GM19452 (cell line): ENCODE data around the gene ASB1.

Source experiments
- ATAC-seq: cut with Tn5 transposase; IDR thresholded peaks from one replicate; pipeline ENCODE4 v1.9.1; 2021; ENCODE audit not compliant: unreplicated experiment

Gene ASB1

DNA sequence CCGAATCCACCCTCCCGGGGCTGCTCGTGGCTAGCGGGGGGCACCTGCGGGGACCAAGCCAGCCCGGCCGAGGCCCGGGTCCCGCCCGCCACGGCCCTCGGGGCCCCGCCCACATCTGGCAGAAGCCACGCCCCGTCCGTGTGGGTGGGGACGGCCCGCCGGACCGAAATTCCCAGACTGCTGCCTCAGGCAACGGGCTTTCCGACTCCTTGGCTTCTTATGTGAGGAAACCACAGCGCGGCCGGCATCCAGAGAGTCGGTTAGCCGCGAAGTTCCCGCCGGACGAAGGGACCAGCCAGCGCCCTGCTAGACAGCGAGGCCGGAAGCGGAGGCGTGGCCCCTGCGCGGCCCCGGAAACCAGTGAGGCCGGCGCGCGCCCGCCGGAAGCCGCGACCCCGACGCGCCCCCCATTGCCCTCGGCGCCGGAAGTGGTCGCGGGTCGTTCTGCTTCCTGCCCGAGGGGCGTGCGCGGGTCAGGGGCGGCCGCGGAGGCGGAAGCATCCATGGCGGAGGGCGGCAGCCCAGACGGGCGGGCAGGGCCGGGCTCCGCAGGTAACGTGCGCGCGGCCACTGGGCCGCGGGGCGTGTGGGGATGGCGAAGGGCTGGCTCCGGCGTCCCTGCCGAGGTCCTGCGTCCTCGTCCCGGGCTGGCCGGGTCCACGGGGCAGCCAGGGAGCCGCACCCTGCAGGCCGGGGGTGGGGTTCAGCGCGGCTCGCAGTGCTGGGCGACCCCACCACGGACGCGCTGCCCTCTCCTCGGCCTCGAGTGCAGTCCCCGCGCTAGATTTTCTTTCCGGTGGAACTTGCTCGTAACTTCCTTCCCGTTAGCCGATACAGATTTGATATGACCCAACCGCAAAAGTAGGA is at the start of gene ASB1:
TSS of gene ASB1 (plus strand) at position 360 of the 867 bp plus-strand sequence. CDS start at position 504, 144 bp downstream.
- peak; percentile 82 for ATAC-seq

DNA sequence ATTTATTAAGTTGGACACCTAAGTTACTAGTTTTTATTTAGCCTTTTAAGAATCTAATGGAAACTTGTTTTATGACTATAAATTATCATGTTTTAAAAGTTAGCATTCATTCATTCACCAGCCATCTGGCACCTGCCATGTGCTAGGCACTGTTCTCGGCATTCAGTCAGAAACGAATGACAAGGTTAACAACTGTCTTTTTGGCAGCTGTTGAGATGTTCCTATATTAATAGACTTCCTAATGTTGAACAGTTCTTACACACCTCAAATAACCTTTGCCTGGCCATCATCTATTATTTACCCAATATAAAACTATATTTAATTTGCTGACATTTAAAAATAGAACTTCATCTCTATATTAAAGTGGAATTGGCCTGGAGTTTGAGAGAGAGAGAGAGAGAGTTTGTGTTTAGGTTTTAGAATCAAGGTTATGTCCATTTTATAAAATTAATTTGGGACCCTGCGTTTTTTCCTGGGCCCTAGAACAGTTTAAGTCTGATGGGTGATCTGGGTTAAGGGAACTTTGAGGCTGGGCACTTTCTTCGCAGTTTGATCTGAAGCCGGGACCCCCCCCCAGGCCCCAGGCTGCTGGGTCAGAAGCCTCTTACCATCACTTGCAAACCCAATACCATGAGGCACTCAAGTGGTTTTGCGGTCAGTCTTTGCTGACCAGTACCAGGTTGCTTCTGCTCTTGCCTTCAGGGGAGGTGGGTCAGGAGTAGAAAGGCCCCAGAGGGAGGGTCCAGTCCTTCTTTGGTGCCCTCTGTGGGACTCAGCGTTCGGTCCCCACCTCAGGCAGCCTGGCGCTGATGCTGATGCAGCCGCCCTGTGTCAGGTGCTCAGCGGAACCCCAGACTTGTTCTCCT is 48.3 kb upstream of the ASB1 start:
- no peak for ATAC-seq

DNA sequence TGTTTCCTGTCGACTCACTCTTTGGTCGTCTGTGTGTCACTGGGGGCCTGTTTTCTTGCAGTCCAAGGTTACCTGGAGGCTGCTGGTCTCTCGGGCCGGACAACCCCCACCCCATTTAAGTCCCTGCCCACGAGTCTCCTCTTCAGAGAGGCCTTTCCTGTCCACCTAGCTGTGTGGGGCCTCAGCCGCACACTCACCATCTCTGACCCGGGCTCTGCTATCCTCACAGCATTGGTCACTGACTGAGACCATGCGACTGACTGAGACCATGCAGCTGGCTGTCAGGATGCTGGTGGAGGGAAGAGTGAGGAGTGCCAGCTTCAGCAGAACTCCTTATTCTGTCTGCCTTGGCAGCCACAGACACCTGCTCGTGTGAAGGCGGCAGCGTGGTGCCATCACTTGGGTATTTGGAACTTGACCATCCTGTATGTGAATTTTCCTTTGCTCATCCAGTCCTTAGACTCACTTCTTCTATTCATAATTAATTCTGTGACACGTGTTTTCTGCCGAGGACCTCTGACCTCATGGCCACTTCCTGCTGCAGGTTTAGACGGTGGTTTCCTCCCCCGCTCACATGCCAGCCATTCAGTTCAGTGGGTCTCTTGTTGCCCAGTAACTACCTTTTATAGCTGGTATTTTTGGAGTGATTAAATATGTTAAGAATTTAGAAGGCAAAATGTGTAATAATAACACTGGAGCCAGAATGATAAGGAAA is 47.5 kb upstream of the ASB1 start:
- ATAC-seq = no peak

DNA sequence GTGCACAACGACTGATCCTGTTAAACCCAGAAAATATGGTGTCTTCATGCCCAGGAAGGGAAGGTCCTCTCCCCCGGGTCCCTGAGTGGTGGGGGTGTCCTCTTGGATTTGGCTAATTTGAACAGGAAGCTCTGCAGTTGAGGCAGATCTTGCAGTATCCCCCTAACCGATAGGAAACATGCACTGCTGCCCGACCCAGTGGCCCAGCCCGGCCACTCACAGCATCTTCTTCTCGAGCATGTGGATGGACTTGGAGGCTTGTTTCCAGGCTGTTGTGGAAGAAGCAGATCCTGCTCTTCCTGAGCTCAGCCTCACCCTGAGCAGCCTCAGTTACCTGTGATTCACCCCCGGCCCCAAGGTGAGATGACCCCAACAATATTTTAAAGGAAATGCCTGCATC is 46.4 kb upstream of the ASB1 start:
- no peak for ATAC-seq

DNA sequence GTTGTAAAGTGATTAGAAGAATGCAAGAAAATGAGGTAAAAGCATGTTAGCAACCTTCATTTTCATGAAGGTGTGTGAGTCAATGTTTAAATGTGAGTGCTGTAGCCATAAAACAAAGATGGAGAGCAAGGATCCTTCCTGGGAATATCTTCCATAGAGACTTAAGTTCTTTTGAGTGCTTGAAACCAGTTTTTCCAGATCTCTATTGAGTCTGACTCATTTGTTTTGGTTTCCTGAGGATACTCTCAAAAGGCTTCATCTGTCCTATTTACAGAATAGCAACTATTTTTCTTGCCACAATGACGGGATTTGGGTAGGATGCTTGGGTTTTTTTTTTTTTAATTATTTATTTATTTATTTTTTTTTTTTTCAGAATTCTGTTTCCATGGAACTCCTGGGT is 45.9 kb upstream of the ASB1 start:
- no peak for ATAC-seq

DNA sequence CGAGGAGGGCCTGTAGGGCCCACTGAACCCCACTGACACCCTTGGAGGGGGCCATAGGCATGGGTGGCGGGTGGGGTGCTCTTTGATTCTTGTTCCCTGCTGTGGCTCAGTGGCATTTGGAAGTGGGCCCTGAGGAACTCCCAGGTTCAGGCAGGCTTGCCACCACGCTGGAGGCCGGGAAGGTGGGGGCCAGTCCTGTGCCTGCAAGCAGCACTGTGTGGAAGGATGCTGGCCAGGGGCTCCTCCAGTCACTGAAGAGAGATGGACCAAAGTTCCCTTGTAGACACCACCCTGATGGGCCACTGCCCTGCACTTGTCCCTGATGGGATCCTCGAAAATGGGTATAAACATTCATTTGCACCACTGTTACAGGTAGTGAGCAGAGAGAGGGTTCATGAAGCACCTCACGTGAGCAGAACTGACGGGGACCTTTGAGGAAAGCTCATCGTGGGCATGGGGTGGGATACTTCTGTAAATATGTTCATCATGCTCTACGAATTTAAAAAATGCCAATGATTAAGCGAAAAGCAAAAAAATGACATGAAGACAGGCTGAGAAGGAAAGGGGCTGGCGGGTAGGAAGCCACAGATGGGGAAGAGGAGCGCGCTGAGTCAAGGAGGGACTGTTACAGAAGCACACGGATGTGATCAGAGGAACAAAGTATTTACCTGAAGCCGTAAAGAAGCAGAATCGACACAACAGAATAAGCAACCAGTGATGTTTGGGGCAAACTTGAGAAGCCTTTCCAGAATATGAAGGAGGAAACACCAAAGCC is 45.2 kb upstream of the ASB1 start:
- no peak for ATAC-seq

DNA sequence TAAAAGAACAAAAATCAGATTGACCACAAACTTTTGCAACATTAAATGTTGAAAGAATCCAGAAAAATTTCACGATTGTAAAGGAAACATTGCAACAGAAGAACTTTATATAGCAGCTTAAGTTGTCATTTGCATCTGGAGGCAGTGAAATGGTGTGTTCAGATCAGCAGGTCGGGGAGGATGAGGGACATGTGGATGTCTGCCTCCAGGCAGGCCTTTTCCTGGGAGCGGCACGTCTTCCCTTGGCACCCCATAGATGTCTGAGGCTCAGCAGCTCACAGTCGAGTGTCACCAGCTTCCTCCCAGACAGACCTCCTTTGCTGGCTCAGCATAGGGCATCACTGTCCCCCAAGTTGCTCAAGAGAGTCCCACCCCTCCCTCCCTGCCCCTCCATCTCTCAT is 44.3 kb upstream of the ASB1 start:
- ATAC-seq = no peak

- no peak for ATAC-seq
Observed at GRCh38 chr2:238383135-238383534, 43.6 kb upstream of the ASB1 start.

GRCh38 chr2:238383743-238384380 is 42.9 kb upstream of the ASB1 start:
- ATAC-seq = no peak

GRCh38 chr2:238387332-238387731 is 39.4 kb upstream of the ASB1 start:
- ATAC-seq = no peak

DNA sequence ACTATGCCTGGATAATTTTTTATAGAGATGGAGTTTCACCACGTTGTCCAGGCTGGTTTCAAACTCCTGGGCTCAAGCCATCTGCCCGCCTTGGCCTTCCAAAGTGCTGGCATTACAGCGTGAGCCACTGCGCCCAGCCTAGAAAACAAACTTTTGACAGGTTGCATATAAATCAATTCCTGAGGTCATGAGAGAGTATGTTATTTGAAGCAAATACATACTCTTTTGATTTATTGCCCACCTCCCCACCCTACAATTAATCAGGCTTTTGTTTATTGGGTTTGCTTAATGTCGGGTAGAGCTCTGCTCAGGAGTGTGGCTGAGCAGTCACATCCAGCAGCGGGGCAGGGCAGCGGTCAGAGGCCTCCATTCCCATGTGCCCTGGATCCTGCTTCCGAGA is 37.9 kb upstream of the ASB1 start:
- no peak for ATAC-seq

DNA sequence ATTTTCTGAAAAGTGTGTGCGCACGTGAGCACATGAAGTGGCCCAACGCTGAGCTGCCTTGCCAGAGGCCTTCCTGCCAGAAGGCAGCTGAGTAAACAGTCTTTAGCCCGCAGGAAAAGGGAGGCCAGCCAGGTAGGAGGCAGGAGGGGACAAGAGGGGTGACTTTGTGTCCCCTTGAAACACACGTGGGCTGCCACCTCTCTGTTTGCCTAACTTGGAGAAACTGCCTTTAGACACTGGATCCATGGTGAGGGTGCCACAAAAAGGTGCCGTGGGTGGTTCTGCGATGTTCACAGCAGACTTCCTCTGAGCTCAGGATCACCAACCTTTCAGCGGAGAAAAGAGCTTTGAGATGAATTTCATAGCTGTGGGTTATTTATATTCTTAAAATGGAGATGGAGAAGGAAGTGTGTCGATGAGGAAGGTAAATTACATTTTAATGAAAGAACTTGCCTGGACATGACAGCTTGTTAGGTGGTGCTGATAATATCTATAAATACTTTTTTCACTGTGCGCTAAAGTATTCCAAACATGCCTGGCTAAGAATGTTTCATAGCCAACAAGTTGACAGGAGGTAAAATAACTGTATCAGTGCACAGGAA is 36.6 kb upstream of the ASB1 start:
- ATAC-seq = no peak

DNA sequence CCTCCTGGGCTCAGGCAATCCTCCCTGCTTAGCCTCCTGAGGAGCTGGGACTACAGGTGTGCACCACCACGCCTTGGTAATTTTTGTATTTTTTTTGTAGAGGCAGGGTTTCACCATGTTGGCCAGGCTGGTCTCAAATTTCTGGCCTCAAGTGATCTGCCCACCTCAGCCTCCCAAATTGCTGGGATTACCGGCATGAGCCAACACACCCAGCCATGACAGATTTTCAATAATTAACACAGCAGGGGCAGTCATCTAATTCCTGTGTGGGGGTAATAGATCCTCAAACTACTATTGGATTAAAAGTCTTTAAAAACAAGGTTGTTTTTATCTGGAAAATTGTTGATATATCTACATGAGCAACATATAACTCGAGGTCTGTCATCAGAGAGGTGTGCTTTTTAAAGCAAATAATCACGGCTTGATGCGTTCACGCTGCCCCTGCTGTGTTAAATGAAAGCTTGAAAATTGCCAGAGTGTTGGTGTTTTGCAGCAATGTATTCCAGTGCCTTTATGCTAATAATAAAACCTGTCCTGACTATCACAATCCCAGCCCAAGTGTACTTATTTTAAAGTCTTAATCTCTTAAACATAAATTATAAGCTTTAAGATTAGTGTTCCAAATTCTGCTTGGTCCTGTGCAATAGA is 35.6 kb upstream of the ASB1 start:
- no peak for ATAC-seq

GRCh38 chr2:238396663-238397062 is 30.1 kb upstream of the ASB1 start:
- ATAC-seq = no peak

GRCh38 chr2:238397356-238397755 is 29.4 kb upstream of the ASB1 start:
- ATAC-seq = no peak

DNA sequence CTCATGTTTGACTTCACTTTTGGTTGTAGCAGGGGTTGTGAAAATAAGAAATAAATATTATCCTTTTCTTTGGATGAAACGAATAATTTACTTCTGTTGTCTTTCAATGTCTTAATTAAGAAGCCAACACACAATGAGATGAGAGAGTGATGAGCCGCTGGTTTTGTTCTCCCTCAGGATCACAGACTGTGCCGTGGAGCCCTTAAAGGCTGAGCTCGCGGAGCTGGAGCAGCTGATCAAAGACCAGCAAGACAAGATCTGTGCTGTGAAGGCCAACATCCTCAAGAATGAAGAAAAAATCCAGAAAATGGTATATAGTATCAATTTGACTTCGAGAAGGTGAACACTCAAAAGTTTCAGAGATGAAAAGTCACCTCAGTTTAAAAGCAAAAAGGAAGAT is 28.1 kb upstream of the ASB1 start:
- no peak for ATAC-seq

- no peak for ATAC-seq
Observed at GRCh38 chr2:238399094-238399493, 27.6 kb upstream of the ASB1 start.

DNA sequence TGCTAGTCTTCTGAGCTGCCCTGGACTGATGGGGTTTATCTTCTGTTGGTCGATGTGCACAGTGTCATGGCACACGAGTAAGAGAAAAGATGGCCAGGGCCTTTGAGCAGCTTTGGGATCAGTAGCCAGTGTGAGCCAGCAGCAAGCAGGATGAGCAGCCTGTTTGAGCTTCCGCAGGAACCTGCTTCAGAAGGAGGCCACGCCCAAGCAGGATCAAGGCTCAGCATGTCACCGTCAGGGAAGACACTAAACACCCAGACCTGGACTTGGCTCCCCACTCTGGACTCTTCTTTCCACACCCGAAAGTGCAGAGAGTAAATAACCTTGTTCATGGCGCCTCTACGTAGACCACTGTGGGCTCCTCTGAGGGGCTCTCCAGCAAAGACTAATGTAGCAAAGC is 25.2 kb upstream of the ASB1 start:
- ATAC-seq = no peak
